ENCODE results near the gene KCNG1. TPM values are rescaled to one million over a fixed set of nuclear protein-coding genes. Genes with fewer than 3 reads are reported as not detected.

KCNG1 gene
- total and polyA plus RNA-seq, 2 of the 13 experiments (the other 11 are each of a cell fraction or from before 2014, with no cell fraction given): not detected

DNA sequence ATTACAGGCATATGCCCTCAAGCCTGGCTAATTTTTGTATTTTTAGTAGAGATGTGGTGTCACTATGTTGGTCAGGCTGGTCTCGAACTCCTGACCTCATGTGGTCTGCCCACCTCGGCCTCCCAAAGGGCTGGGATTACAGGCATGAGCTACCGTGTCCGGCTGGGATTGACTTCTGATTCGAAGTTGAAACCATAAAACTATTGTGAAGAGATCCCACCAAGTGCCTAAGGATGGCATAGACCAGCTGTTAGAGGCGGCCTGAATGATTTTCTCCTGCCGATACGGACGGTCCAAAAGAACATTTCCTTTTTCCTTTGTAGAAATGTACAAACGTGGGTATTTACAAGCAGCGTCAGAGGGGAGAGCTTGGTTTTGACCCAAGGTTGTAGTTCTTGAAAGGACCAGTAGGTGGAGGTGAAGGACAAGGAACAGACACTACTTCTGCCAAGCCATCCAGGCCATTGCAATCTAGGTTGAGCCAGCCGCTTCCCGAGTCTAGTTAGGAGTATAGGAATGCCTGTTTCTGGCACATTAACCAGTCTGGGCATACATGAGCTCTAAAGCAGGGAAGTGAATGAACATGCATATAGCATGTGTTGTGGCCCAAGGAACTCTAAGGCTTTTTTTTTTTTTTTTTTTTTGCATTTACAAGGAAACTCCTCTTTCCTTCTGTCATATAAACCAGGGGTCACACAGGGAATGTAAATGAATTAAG is 35.3 kb downstream of the KCNG1 start (continued):
- no peak for TF ChIP-seq ZNF230 (CRISPR knock-in tag; IDR thresholded peaks at IDR 0.05)
- no peak for TF ChIP-seq ZNF644 (CRISPR knock-in tag; IDR thresholded peaks at IDR 0.05; ENCODE audit: low read depth)
- TF ChIP-seq ZNF841 (CRISPR knock-in tag; IDR thresholded peaks at IDR 0.05; ENCODE audit: borderline replicate concordance): no peak
- TF ChIP-seq CENPT (CRISPR knock-in tag; IDR thresholded peaks at IDR 0.05; ENCODE audit: low read depth): no peak
- no peak for TF ChIP-seq ZNF280B (CRISPR knock-in tag; IDR thresholded peaks at IDR 0.05; ENCODE audit: borderline replicate concordance)
- TF ChIP-seq TCF7 (IDR thresholded peaks at IDR 0.05; ENCODE audit: low read depth): no peak
- TF ChIP-seq KDM3A (CRISPR knock-in tag; IDR thresholded peaks at IDR 0.05; ENCODE audit: low read depth): no peak
- 0 out of 2 replicates have a peak, but pooled peaks have one; percentile 9 for TF ChIP-seq MXD4 (CRISPR knock-in tag; IDR thresholded peaks at IDR 0.05)
- TF ChIP-seq GPBP1L1 (CRISPR knock-in tag; IDR thresholded peaks at IDR 0.05): no peak
- TF ChIP-seq ZNF33B (CRISPR knock-in tag; IDR thresholded peaks at IDR 0.05): no peak
- TF ChIP-seq, protein P1, sequence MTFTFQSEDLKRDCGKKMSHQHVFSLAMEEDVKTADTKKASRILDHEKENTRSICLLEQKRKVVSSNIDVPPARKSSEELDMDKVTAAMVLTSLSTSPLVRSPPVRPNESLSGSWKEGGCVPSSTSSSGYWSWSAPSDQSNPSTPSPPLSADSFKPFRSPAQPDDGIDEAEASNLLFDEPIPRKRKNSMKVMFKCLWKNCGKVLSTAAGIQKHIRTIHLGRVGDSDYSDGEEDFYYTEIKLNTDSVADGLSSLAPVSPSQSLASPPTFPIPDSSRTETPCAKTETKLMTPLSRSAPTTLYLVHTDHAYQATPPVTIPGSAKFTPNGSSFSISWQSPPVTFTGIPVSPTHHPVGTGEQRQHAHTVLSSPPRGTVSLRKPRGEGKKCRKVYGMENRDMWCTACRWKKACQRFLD (CRISPR knock-in tag; IDR thresholded peaks at IDR 0.05; ENCODE audit: borderline replicate concordance): no peak
- TF ChIP-seq, protein P2, sequence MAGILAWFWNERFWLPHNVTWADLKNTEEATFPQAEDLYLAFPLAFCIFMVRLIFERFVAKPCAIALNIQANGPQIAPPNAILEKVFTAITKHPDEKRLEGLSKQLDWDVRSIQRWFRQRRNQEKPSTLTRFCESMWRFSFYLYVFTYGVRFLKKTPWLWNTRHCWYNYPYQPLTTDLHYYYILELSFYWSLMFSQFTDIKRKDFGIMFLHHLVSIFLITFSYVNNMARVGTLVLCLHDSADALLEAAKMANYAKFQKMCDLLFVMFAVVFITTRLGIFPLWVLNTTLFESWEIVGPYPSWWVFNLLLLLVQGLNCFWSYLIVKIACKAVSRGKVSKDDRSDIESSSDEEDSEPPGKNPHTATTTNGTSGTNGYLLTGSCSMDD (CRISPR knock-in tag; IDR thresholded peaks at IDR 0.05): no peak
- TF ChIP-seq SUZ12 (IDR thresholded peaks at IDR 0.05; ENCODE audit: low read depth, low read length): peak; percentile 33; the same call in 1 of the 2 replicates
- no peak for TF ChIP-seq E2F2 (CRISPR knock-in tag; IDR thresholded peaks at IDR 0.05; ENCODE audit: borderline replicate concordance)
- TF ChIP-seq ZNF33A (CRISPR knock-in tag; IDR thresholded peaks at IDR 0.05; ENCODE audit: borderline replicate concordance): no peak
- no peak for TF ChIP-seq MEF2D (CRISPR knock-in tag; IDR thresholded peaks at IDR 0.05)
- TF ChIP-seq CREB3 (CRISPR knock-in tag; IDR thresholded peaks at IDR 0.05): no peak
- TF ChIP-seq ZNF124 (CRISPR knock-in tag; IDR thresholded peaks at IDR 0.05): peak; percentile 34; the same call in 1 of the 2 replicates
- no peak for TF ChIP-seq ZFP1 (CRISPR knock-in tag; IDR thresholded peaks at IDR 0.05)
